SH-SY5Y (cell line): Measurements from ENCODE around the gene TACC2.

Experiments
- GATA2 ChIP-seq: IDR thresholded peaks from 2 replicates; pipeline ENCODE4 v1.6.1; 2011; ENCODE audit warnings: mild to moderate bottlenecking, low read depth, low read length
- GATA3 ChIP-seq: IDR thresholded peaks from 2 replicates; pipeline ENCODE4 v1.6.1; 2011; ENCODE audit warnings: low read depth, mild to moderate bottlenecking, low read length, moderate library complexity

The TACC2 gene

GRCh38 chr10:122185643-122186042 lies 196.7 kb downstream of the TACC2 start:
- TF ChIP-seq GATA2 (no peak), GATA3 (no peak)

- TF ChIP-seq GATA3 (no peak), GATA2 (no peak)
Measured at GRCh38 chr10:122186816-122187810, 198.2 kb downstream of the TACC2 start.

- TF ChIP-seq GATA2, result no peak
- no peak for TF ChIP-seq GATA3
Measured at GRCh38 chr10:122188706-122189105, 199.7 kb downstream of the TACC2 start.

- TF ChIP-seq GATA2 (no peak), GATA3 (no peak)
Measured at GRCh38 chr10:122189185-122189584, 200.2 kb downstream of the TACC2 start.

GRCh38 chr10:122190176-122190943 lies 201.4 kb downstream of the TACC2 start:
- TF ChIP-seq GATA2 (no peak), GATA3 (no peak)

- TF ChIP-seq GATA3 (no peak), GATA2 (no peak)
Measured at GRCh38 chr10:122191936-122192541, 203.1 kb downstream of the TACC2 start.

GRCh38 chr10:122194251-122194650 lies 205.3 kb downstream of the TACC2 start:
- TF ChIP-seq GATA2, result no peak
- no peak for TF ChIP-seq GATA3

GRCh38 chr10:122196218-122196617 lies 207.3 kb downstream of the TACC2 start:
- TF ChIP-seq GATA3, result no peak
- TF ChIP-seq GATA2, result no peak

- TF ChIP-seq GATA3 (no peak), GATA2 (no peak)
Measured at GRCh38 chr10:122197611-122198222, 208.8 kb downstream of the TACC2 start.

GRCh38 chr10:122198631-122199030 lies 209.7 kb downstream of the TACC2 start:
- TF ChIP-seq GATA3, result no peak
- no peak for TF ChIP-seq GATA2

GRCh38 chr10:122199070-122199469 lies 210.1 kb downstream of the TACC2 start:
- TF ChIP-seq GATA3, result no peak
- no peak for TF ChIP-seq GATA2

GRCh38 chr10:122199689-122200088 lies 210.7 kb downstream of the TACC2 start:
- TF ChIP-seq GATA2 (no peak), GATA3 (no peak)

GRCh38 chr10:122201401-122201800 lies 212.4 kb downstream of the TACC2 start:
- TF ChIP-seq GATA2, result no peak
